ENCODE data around the gene RBMS1. TPM values are rescaled to one million over a fixed set of nuclear protein-coding genes. Genes with fewer than 3 reads are reported as not detected.

Gene RBMS1
- total RNA-seq, 1 donor from 2014 or later, result 51.1 TPM

DNA sequence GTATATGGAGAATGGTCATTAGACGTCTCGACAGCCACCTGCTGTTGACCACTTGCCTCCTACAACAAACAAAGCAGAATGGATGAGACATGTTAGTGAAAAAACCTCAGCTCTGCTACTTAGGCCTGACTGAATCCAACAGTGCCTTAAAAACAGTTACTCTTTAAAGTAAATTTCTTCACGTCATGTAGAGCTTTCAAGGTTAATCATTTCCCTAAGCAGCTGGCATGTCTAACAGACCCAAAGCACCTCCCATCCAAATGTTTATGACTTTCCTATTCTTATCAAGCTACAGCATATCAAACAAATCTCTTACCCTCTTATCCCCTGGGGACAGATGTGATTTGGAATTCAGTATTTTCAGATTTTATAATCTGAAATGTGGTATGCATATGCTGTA is 218.0 kb downstream of the RBMS1 start:
- Histone ChIP-seq H3K9me3 (no peaks in the 10 kb centered on the region), H3K4me1 (peaks cover 0 to 16% of the 10 kb centered on the region in 2 donors), H3K27ac (peak overlapping the region; percentile 6 to 14), H3K4me3 (no peak overlapping the region), H3K36me3 (peaks cover 41 to 51% of the 10 kb centered on the region in 2 donors), H3K27me3 (no peaks in the 10 kb centered on the region)
- TF ChIP-seq, protein P1, sequence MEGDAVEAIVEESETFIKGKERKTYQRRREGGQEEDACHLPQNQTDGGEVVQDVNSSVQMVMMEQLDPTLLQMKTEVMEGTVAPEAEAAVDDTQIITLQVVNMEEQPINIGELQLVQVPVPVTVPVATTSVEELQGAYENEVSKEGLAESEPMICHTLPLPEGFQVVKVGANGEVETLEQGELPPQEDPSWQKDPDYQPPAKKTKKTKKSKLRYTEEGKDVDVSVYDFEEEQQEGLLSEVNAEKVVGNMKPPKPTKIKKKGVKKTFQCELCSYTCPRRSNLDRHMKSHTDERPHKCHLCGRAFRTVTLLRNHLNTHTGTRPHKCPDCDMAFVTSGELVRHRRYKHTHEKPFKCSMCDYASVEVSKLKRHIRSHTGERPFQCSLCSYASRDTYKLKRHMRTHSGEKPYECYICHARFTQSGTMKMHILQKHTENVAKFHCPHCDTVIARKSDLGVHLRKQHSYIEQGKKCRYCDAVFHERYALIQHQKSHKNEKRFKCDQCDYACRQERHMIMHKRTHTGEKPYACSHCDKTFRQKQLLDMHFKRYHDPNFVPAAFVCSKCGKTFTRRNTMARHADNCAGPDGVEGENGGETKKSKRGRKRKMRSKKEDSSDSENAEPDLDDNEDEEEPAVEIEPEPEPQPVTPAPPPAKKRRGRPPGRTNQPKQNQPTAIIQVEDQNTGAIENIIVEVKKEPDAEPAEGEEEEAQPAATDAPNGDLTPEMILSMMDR (IDR thresholded peaks at IDR 0.05), result no peak
- intact Hi-C loops (cut with DNase I), result loop anchor here (10.0 kb wide), 1 partner anchor 219 kb away; the partner anchor contains the start of gene RBMS1
- DNase-seq (ENCODE audit: low spot score in 2 of 2), result no peak

DNA sequence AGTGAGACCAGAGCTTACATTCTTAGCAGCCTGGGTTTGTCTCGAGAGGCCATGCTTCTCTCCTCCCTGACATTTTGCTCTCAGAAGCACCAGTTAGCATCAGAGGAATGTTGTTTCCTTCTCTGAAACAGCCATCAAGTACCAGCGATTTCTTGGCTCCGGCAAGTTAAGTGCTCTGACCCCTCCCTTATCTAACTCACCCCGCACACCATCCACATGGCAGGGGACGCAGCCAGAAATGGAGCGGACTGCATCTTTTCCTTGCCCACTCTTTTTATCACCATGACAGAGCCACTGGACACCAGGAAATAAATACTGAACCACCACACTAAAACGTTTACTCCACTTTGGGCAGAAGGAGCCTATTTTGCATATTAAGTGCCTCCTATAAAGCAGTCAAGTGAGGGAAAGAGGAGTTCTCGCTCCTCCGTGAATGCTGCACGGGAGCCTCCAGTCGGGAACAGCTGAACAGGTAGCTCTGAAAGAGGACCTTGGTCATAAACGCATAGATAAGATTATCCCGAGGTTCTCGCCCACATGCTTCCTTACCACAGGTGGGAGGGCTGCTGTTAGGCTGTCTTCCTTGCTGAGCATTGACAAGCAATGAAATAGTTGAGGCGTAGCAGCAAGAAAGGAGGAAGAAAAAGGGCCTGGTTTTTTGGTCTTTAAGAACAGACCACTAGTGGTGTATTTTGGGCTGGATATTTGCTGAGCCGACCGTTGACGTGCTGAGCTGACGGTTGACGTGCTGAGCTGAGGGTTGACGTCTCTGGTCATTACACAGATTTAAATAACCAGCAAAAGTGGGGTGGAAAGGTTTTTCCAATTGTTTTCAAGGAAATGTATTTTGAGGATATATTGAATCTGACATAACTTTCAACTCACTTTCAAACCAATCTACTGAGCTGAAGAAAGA is 222.2 kb downstream of the RBMS1 start:
- no peaks in the 10 kb centered on the region for H3K27me3 ChIP-seq
- intact Hi-C loops (cut with DNase I), result loop anchor here (5.0 to 10.0 kb wide), 4 partner anchors 36 to 396 kb away; partner anchors contain the start of gene RBMS1
- peaks cover 15 to 23% of the 10 kb centered on the region in 2 donors for H3K36me3 ChIP-seq
- no peak for DNase-seq (ENCODE audit: low spot score in 2 of 2)
- peaks cover 0 to 29% of the 10 kb centered on the region in 2 donors for H3K4me1 ChIP-seq
- TF ChIP-seq, protein P1 (IDR thresholded peaks at IDR 0.05), result no peak
- peak overlapping the region; percentile 43 to 68 for H3K4me3 ChIP-seq
- no peaks in the 10 kb centered on the region for H3K9me3 ChIP-seq
- H3K27ac ChIP-seq, result peak overlapping the region; percentile 96 to 98

DNA sequence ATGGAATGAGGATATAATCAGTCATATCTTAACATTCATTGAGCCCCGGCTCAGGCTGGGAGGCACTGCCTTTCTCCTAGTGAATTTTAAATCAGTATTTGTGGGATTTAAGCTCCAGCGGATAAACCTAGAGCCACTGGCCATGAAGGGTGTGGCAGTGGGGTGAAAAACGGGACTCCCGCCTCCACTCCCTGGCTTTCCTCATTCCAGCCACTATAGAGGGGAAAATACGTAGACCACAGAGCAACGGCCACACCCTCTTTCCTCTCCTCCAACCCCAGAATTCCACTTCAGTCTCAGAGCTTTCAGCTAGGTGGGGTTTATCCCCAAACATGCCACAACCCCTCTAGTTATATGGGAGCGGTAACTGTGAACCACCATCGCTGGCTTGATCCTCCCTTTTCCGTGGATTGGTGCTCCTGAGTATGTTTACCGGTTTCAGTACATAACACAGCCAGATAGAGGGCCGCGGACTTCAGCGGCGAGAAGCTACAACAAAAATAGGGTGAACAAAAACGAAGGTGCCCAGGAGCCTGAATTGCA is 223.0 kb downstream of the RBMS1 start:
- peaks cover 0 to 29% of the 10 kb centered on the region in 2 donors for H3K4me1 ChIP-seq
- peak overlapping the region; percentile 43 to 68 for H3K4me3 ChIP-seq
- DNase-seq (ENCODE audit: low spot score in 2 of 2), result peak in 1 of 2 donors; percentile 67
- H3K9me3 ChIP-seq, result no peaks in the 10 kb centered on the region
- peaks cover 13 to 15% of the 10 kb centered on the region in 2 donors for H3K36me3 ChIP-seq
- intact Hi-C loops (cut with DNase I), result loop anchor here (5.0 to 10.0 kb wide), 4 partner anchors 37 to 397 kb away; partner anchors contain the start of gene RBMS1
- no peaks in the 10 kb centered on the region for H3K27me3 ChIP-seq
- peak overlapping the region; percentile 96 to 98 for H3K27ac ChIP-seq
- TF ChIP-seq, protein P1 (IDR thresholded peaks at IDR 0.05), result no peak

DNA sequence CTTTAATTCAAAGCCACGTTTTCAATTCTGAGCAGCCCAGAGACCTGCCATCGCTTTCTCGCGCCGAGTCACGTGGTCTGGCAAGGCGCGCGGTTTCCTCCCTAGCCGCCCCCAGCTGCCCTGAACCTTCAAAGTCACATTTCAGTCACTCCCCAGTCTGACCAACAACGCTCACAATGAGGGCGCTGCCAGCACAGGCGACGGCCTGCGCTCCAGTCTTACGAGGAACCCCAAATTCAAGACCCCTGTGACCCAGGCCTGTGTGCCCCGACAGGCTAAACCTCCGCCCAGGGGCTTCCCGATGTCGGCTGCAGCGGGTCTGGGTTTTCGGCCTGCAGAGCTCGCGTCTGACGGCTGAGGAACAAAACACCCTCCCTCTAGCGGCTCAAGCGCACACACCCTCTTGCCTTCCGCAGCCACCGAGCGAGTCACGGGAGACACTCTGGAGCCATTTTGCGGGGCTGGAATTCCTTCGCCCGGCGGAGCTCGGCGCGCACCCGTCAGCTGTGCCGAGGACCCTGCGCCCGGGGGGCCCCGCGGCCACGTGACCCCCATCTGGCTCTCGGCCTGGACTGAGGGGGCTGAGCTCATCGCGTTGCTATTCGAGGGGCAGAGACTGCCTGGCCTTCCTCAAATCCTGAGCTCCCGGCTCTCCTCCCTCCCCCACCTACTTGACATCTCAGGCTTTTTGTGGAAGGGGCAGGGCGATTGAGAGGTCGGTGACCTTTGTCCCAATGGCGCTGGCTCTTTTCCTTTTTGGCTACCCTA is 223.6 kb downstream of the RBMS1 start:
- TF ChIP-seq, protein P1 (IDR thresholded peaks at IDR 0.05), result peak; percentile 60 to 83 (median 67)
- peak; percentile 60 to 96 for DNase-seq (ENCODE audit: low spot score in 2 of 2)
- peaks cover 0 to 29% of the 10 kb centered on the region in 2 donors for H3K4me1 ChIP-seq
- H3K4me3 ChIP-seq, result peak overlapping the region; percentile 43 to 68
- H3K36me3 ChIP-seq, result peaks cover 9% of the 10 kb centered on the region in 2 donors
- H3K27ac ChIP-seq, result peak overlapping the region; percentile 96 to 98
- H3K9me3 ChIP-seq, result no peaks in the 10 kb centered on the region
- intact Hi-C loops (cut with DNase I), result loop anchor here (2.0 to 10.0 kb wide), 8 partner anchors 29 to 397 kb away; partner anchors contain the start of gene RBMS1
- H3K27me3 ChIP-seq, result no peaks in the 10 kb centered on the region

DNA sequence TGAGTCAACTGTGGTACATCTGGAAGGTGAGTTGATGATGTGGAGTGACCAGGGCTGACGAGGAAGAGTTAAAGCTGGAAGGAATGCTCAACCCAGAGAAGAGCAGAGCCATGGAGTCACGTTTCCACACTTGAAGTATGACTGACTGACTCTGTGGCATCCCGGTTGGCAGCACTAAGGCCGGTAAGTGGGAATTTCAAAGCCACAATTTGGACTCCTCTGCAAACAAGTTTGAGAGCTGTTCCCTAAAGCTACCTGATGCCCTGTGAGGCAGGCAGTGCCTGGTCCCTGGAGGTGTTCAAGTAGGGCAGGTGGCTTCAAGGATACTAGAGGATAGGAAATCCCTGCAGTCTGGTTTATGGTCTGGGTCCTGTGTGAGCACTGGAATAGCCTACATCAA is 224.2 kb downstream of the RBMS1 start:
- no peak for DNase-seq (ENCODE audit: low spot score in 2 of 2)
- Histone ChIP-seq H3K9me3 (no peaks in the 10 kb centered on the region), H3K27ac (peak overlapping the region; percentile 96 to 98), H3K4me3 (peak overlapping the region; percentile 43 to 68), H3K27me3 (no peaks in the 10 kb centered on the region), H3K36me3 (peaks cover 4% of the 10 kb centered on the region in 2 donors), H3K4me1 (peaks cover 0 to 29% of the 10 kb centered on the region in 2 donors)
- TF ChIP-seq, protein P1 (IDR thresholded peaks at IDR 0.05), result no peak
- intact Hi-C loops (cut with DNase I), result loop anchor here (2.0 to 5.0 kb wide), 4 partner anchors 29 to 157 kb away; no protein-coding TSS in a partner anchor
